Gastrocnemius medialis (tissue), 4 donors: ENCODE measurements around the gene TMEM62.

ENCODE experiments used
- POLR2A ChIP-seq, 2 donors: fragments of 450-650 bp; IDR thresholded peaks; one replicate each; pipeline ENCODE4 v1.6.1; 2017; ENCODE audit warnings: antibody characterized with exemption in 2 of 2, mild to moderate bottlenecking in 2 of 2, moderate library complexity in 2 of 2
- TF ChIP-seq, protein P1 (sequence below), 5 experiments: fragments of 450-650 bp in 3 of 5; fragments of 200-600 bp in 2 of 5; sonication (generic) in 2 of 5; IDR thresholded peaks in 4 of 5; conservative IDR thresholded peaks in 1 of 5; 1 replicate in 4 of 5; 2 replicates in 1 of 5; pipeline ENCODE4 v1.5.1; 2016 to 2019; ENCODE audit warnings: antibody characterized with exemption in 5 of 5, mild to moderate bottlenecking in 3 of 5, moderate library complexity in 3 of 5

DNA sequence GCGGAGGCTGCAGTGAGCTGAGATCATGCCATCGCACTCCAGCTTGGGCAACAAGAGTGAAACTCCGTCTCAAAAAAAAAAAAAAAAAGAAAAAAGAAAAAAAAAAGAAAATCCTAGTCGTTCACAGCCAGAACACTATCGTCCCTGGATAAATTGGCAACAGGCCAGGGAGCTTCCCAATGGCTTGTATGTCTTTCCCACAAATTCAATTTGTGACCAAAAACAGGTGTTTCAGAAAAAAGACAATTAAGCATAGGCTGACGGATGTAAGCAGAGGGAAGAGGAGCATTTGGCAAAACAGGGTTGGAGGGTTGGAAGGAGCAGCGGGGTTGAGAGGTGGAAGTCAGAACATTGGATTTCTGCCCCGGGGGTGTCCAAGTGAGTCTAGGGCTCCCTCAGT, 78.9 kb downstream of the TMEM62 start:
- TF ChIP-seq, protein P1, sequence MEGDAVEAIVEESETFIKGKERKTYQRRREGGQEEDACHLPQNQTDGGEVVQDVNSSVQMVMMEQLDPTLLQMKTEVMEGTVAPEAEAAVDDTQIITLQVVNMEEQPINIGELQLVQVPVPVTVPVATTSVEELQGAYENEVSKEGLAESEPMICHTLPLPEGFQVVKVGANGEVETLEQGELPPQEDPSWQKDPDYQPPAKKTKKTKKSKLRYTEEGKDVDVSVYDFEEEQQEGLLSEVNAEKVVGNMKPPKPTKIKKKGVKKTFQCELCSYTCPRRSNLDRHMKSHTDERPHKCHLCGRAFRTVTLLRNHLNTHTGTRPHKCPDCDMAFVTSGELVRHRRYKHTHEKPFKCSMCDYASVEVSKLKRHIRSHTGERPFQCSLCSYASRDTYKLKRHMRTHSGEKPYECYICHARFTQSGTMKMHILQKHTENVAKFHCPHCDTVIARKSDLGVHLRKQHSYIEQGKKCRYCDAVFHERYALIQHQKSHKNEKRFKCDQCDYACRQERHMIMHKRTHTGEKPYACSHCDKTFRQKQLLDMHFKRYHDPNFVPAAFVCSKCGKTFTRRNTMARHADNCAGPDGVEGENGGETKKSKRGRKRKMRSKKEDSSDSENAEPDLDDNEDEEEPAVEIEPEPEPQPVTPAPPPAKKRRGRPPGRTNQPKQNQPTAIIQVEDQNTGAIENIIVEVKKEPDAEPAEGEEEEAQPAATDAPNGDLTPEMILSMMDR (IDR thresholded peaks at IDR 0.05 in 4 of 5, conservative IDR thresholded peaks at IDR 0.05 in 1 of 5): no peak
- TF ChIP-seq POLR2A (IDR thresholded peaks at IDR 0.05): no peak
